DOHH2 (cell line): Measurements from ENCODE around the gene TAF5L.
A peak's percentile ranks its signal among the peaks of the same experiment; 100 is the strongest.

ENCODE experiments used
- H3F3A ChIP-seq: fragments of 200-600 bp; sonication (generic), shearing (Covaris generic); 2 replicates; pipeline ENCODE4 v1.6.0; 2016; ENCODE audit warnings: antibody characterized with exemption, mild to moderate bottlenecking; ENCODE audit not compliant: control insufficient read depth, insufficient read depth
- H3K27ac ChIP-seq: fragments of 200-600 bp; sonication (generic); 2 replicates; pipeline ENCODE4 v1.5.1; 2014; ENCODE audit warnings: low read depth, mild to moderate bottlenecking, low read length, moderate library complexity
- H3K27me3 ChIP-seq: fragments of 200-600 bp; sonication (generic); 2 replicates; pipeline ENCODE4 v1.6.1; 2014; ENCODE audit warnings: mild to moderate bottlenecking, low read length, mixed read lengths; ENCODE audit not compliant: control insufficient read depth
- H3K36me3 ChIP-seq: fragments of 200-600 bp; sonication (generic); 2 replicates; pipeline ENCODE4 v1.6.1; 2014; ENCODE audit warnings: mild to moderate bottlenecking, low read length, moderate library complexity, mixed read lengths; ENCODE audit not compliant: control insufficient read depth
- H3K4me1 ChIP-seq: fragments of 200-600 bp; sonication (generic); 2 replicates; pipeline ENCODE4 v1.6.1; 2014; ENCODE audit warnings: mild to moderate bottlenecking, low read length, mixed read lengths; ENCODE audit not compliant: control insufficient read depth
- H3K4me2 ChIP-seq: fragments of 200-600 bp; sonication (generic); 2 replicates; pipeline ENCODE4 v1.6.0; 2014; ENCODE audit warnings: mild to moderate bottlenecking, low read length, moderate library complexity
- H3K4me3 ChIP-seq: fragments of 200-600 bp; sonication (generic); 2 replicates; pipeline ENCODE4 v1.5.1; 2014; ENCODE audit warnings: mild to moderate bottlenecking, low read length, mixed read lengths
- H3K79me2 ChIP-seq: fragments of 200-600 bp; sonication (generic); 2 replicates; pipeline ENCODE4 v1.6.1; 2014; ENCODE audit warnings: mild to moderate bottlenecking, low read length, mixed read lengths; ENCODE audit not compliant: control insufficient read depth
- H3K9me2 ChIP-seq: fragments of 200-600 bp; sonication (generic); replicated peaks from 2 replicates; pipeline ENCODE4 v1.6.1; 2014; ENCODE audit warnings: mild to moderate bottlenecking, low read length, mixed read lengths; ENCODE audit not compliant: control insufficient read depth
- H3K9me3 ChIP-seq: fragments of 200-600 bp; sonication (generic); 2 replicates; pipeline ENCODE4 v1.6.1; 2014; ENCODE audit warnings: antibody characterized with exemption, low read length, mixed read lengths; ENCODE audit not compliant: control insufficient read depth, insufficient read depth
- H4K20me1 ChIP-seq: fragments of 200-600 bp; sonication (generic); 2 replicates; pipeline ENCODE4 v1.6.0; 2014; ENCODE audit warnings: low read depth, mild to moderate bottlenecking, antibody characterized with exemption, low read length, moderate library complexity; ENCODE audit not compliant: control insufficient read depth, insufficient read depth
- EZH2phosphoT487 ChIP-seq: fragments of 200-600 bp; sonication (generic); IDR thresholded peaks from 2 replicates; pipeline ENCODE4 v1.6.1; 2017; ENCODE audit warnings: borderline replicate concordance, mild to moderate bottlenecking, antibody characterized with exemption, low read length, moderate library complexity, mixed read lengths
- TF ChIP-seq, protein P1 (sequence below): fragments of 200-600 bp; sonication (generic); IDR thresholded peaks from one replicate; pipeline ENCODE4 v1.5.1; 2014; ENCODE audit warnings: antibody characterized with exemption, mild to moderate bottlenecking, low read depth, low read length; ENCODE audit not compliant: poor library complexity, severe bottlenecking

TAF5L gene

DNA sequence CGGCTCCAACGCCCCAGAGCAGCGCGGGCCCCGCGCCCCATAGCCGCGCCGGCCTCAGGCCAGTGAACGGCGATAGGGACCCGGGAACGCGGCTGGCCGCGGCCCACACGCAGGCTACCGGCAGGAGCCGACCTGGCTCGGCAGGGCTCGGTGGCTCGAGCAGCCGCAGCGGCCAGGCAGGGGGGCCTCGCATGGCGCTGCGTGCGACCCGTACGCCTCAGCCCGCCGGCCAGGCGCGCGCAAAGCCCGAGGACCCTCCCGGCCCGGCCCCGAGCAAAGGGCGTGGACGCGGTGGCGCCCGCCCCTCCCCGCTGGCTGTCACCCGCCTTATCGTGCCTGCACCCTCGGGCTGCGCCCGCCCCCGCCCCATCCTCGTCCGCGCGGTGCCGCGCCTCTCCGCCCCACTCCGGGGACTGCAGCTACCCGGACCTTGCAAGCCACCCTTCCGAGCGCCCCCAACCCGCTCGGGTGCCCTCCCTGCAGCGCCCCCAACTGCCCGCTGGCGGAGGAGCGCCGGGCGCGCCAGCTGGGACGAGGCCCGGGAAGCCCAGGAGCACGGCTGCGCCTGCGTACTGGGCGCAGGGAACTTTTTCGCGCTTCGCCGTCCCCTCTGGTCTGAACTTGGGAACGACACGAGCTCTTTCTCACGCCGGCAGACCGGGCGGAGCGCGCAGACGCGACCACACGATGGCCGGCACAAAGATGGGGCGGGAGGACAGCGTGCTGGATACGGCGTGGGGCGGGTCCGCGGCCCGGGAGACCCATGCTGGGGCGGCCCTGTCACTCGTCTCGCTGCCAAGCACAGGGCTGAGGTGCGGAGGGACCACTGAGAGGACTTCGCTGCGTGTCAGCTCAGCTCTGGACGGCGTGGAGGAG is 67.2 kb downstream of the TAF5L start, which contains the start of gene ABCB10:
Gene ABCB10, minus strand, starts transcription at position 248 of the 876 bp plus-strand sequence. Its CDS starts 55 bp downstream, at position 193.
- Histone ChIP-seq H3K4me3 (peak within 1 kb of the TSS; percentile 98), H3K4me1 (peaks cover 29% of the 10 kb centered on the region), H3K27ac (peak within 1 kb of the TSS; percentile 60), H3F3A (peaks cover 13% of the 10 kb centered on the region), H3K9me2 (no peaks in the 10 kb centered on the region), H3K4me2 (peak within 1 kb of the TSS; percentile 83), H3K27me3 (no peaks in the 10 kb centered on the region), H3K36me3 (peaks cover 5% of the 10 kb centered on the region), H4K20me1 (peaks cover 3% of the 10 kb centered on the region; the same call in 1 of the 2 replicates), H3K9me3 (no peaks in the 10 kb centered on the region), H3K79me2 (peaks cover 45% of the 10 kb centered on the region)
- TF ChIP-seq, protein P1, sequence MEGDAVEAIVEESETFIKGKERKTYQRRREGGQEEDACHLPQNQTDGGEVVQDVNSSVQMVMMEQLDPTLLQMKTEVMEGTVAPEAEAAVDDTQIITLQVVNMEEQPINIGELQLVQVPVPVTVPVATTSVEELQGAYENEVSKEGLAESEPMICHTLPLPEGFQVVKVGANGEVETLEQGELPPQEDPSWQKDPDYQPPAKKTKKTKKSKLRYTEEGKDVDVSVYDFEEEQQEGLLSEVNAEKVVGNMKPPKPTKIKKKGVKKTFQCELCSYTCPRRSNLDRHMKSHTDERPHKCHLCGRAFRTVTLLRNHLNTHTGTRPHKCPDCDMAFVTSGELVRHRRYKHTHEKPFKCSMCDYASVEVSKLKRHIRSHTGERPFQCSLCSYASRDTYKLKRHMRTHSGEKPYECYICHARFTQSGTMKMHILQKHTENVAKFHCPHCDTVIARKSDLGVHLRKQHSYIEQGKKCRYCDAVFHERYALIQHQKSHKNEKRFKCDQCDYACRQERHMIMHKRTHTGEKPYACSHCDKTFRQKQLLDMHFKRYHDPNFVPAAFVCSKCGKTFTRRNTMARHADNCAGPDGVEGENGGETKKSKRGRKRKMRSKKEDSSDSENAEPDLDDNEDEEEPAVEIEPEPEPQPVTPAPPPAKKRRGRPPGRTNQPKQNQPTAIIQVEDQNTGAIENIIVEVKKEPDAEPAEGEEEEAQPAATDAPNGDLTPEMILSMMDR: peak; percentile 84
- TF ChIP-seq EZH2phosphoT487: no peak

DNA sequence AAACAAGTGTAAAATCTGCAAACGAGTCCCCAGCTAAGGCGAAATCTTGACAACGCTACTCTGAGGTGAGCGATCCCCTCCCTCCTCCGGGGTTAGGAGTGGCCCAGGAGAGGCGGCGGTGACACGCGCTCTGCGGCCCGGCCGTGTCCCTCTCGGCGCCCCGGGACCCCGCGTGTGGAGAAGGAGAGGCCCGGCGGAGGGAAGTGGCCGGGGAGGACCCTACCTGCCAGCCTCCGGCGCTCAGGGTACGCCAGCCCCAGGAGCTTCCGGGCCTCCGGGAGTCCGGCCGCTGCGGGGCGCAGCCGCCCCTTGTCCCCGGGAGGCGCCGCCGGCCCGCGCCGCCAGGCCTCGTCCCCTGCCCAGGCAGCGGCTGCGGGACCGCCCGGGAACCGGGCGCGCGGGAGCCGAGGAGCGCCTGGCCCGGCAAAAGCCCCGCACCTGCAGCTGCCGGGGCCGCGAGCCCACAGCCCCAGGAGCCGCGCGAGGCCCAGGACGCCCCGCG is 68.0 kb downstream of the TAF5L start:
- Histone ChIP-seq H3K4me3 (peak overlapping the region; percentile 98), H3K4me2 (peak overlapping the region; percentile 83), H3K27me3 (no peaks in the 10 kb centered on the region), H3K27ac (peak overlapping the region; percentile 60), H3F3A (peaks cover 10% of the 10 kb centered on the region), H3K36me3 (peaks cover 5% of the 10 kb centered on the region), H3K79me2 (peaks cover 50% of the 10 kb centered on the region), H3K9me2 (no peaks in the 10 kb centered on the region), H3K4me1 (peaks cover 22% of the 10 kb centered on the region), H4K20me1 (peaks cover 3% of the 10 kb centered on the region; the same call in 1 of the 2 replicates), H3K9me3 (no peaks in the 10 kb centered on the region)
- TF ChIP-seq, protein P1: no peak
- no peak for TF ChIP-seq EZH2phosphoT487

DNA sequence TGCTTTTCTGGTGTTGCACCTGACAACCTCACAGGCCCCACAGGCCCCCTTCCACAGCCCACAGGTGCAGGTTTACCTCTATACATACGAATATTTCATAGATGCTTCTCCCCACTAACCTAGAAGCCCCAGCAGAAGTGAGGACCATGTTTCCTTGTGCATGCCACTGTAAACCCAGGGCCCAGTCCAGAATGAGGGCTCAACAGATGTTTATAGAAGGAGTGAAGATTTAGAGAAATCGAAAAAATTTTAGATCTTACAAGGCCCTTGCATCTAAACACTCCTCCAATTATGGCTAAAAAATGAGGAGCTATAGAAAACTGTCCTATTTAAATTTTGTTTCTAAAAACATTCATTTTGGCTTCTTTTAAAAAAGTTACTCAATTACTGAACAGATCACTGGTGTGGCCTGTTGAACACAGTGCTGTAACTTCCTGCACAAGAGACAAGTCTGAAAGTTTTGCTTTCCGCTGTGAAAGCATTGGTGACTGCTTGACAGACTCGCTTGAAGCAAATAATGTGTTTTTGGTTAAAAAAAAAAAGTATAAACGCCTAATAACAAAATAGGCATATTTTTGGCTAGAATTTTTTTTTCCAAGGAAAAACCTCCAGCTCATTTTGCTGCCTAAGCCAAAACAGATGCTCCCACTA is 68.6 kb downstream of the TAF5L start:
- H3K79me2 ChIP-seq: peaks cover 57% of the 10 kb centered on the region

More for the DNA sequence above, 68.6 kb downstream of the TAF5L start:
- H3K27me3 ChIP-seq: no peaks in the 10 kb centered on the region
- no peaks in the 10 kb centered on the region for H3K9me3 ChIP-seq
- peaks cover 10% of the 10 kb centered on the region for H3F3A ChIP-seq
- peak overlapping the region; percentile 60 for H3K27ac ChIP-seq
- peaks cover 5% of the 10 kb centered on the region for H3K36me3 ChIP-seq
- peaks cover 19% of the 10 kb centered on the region for H3K4me1 ChIP-seq
- H3K9me2 ChIP-seq: no peaks in the 10 kb centered on the region
- H4K20me1 ChIP-seq: peaks cover 3% of the 10 kb centered on the region; the same call in 1 of the 2 replicates
- peak overlapping the region; percentile 68 for H3K4me2 ChIP-seq
- TF ChIP-seq, protein P1: no peak
- H3K4me3 ChIP-seq: peak overlapping the region; percentile 98
